K562 (cell line): Measurements from ENCODE around the gene SPRR3. TPM values are rescaled to one million over a fixed set of nuclear protein-coding genes. Genes with fewer than 3 reads are reported as not detected.

Source experiments
- ATAC-seq: fragments of 200-7000 bp; cut with Tn5 transposase; 3 replicates; pipeline ENCODE4 v1.9.1; 2020; ENCODE audit warnings: moderate library complexity
- Bru-seq: library from RNA; stranded (reverse); fragments of 400-500 nt; gene quantifications from one replicate; lab custom pipeline; 2021; lab: Mats Ljungman, UMichigan
- BruChase-seq, 2 experiments: library from RNA; stranded (reverse); fragments of 400-500 nt; gene quantifications; one replicate each; lab custom pipeline; 2021; lab: Mats Ljungman, UMichigan
- BruUV-seq: library from RNA; stranded (reverse); fragments of 400-500 nt; replicated peaks from 2 replicates; lab custom pipeline; 2021; lab: Mats Ljungman, UMichigan
- CTCF ChIA-PET: fragments of 300-600 bp; formaldehyde crosslinking; extraction: SDS; loops from one replicate; lab custom pipeline; 2021; ENCODE audit warnings: low intra/inter-chr PET ratio; lab: Yijun Ruan, JAX
- POLR2A ChIA-PET: fragments of 300-600, 350-650 bp; sonication (Branson Sonifier 250); formaldehyde crosslinking; extraction: SDS; loops from one replicate; lab custom pipeline; 2021; ENCODE audit warnings: antibody characterized with exemption, inconsistent platforms; lab: Yijun Ruan, JAX
- DNase-seq, 4 experiments: peaks; one replicate each; pipeline versions ENCODE4 v3.0.0 to v3.0.0-alpha.2; 2011 to 2018; ENCODE audit warnings: low spot score in 3 of 4, mixed read lengths in 3 of 4; ENCODE audit errors: extremely low read depth in 1 of 4
- FAIRE-seq: peaks from 2 replicates; lab custom pipeline; 2011; peaks lifted over from hg19 to GRCh38; lab: Jason Lieb, UNC
- H2AFZ ChIP-seq: 2 replicates; pipeline ENCODE4 v1.6.0; 2011; ENCODE audit warnings: low read depth, low read length, control low read depth, inconsistent platforms
- H3K27ac ChIP-seq: fragments of 200-600 bp; 3 replicates; pipeline ENCODE4 v1.8.0; 2011; ENCODE audit warnings: low read depth, mild to moderate bottlenecking, control low read depth, inconsistent platforms, low read length, moderate library complexity, mixed read lengths; ENCODE audit errors: extremely low read depth
- H3K27me3 ChIP-seq, 2 experiments: fragments of 300-600 bp in 1 of 2; 2 replicates in 1 of 2; 3 replicates in 1 of 2; pipeline versions ENCODE4 v1.6.0 to v1.8.0; 2011; ENCODE audit warnings: inconsistent platforms in 2 of 2, low read length in 2 of 2, mild to moderate bottlenecking in 1 of 2, mixed read lengths in 1 of 2, moderate library complexity in 1 of 2; ENCODE audit not compliant: control insufficient read depth in 2 of 2, insufficient read depth in 2 of 2
- H3K36me3 ChIP-seq: fragments of 300-600 bp; 3 replicates; pipeline ENCODE4 v1.8.0; 2011; ENCODE audit warnings: mild to moderate bottlenecking, low read length, inconsistent platforms; ENCODE audit not compliant: control insufficient read depth, insufficient read depth
- H3K4me1 ChIP-seq, 2 experiments: fragments of 200-600 bp in 1 of 2; replicated peaks in 1 of 2; 2 replicates in 1 of 2; 3 replicates in 1 of 2; pipeline versions ENCODE4 v1.5.1 to v1.8.0; 2011; ENCODE audit warnings: inconsistent platforms in 2 of 2, low read length in 2 of 2, mild to moderate bottlenecking in 1 of 2, mixed read lengths in 1 of 2, moderate library complexity in 1 of 2; ENCODE audit not compliant: control insufficient read depth in 2 of 2, insufficient read depth in 2 of 2
- H3K4me2 ChIP-seq: 2 replicates; pipeline ENCODE4 v1.6.1; 2011; ENCODE audit warnings: low read length, control low read depth, inconsistent platforms, mixed read lengths; ENCODE audit not compliant: insufficient read depth
- H3K4me3 ChIP-seq: fragments of 200-600 bp; sonication (generic), shearing (Covaris generic); 2 replicates; pipeline ENCODE4 v1.5.1; 2016; ENCODE audit warnings: control low read depth, inconsistent platforms
- H3K79me2 ChIP-seq: fragments of 200-600 bp; 3 replicates; pipeline ENCODE4 v1.8.0; 2011; ENCODE audit warnings: low read length, inconsistent platforms; ENCODE audit not compliant: control insufficient read depth, insufficient read depth
- H3K9ac ChIP-seq, 2 experiments: 2 replicates each; pipeline versions ENCODE4 v1.6.0 to v1.6.1; 2011; ENCODE audit warnings: low read depth in 2 of 2, low read length in 2 of 2, control low read depth in 1 of 2, inconsistent platforms in 1 of 2, mild to moderate bottlenecking in 1 of 2, mixed read lengths in 1 of 2; ENCODE audit not compliant: insufficient read depth in 1 of 2
- H3K9me1 ChIP-seq: one replicate; pipeline ENCODE4 v1.6.0; 2011; ENCODE audit warnings: inconsistent platforms, mild to moderate bottlenecking, low read length, moderate library complexity; ENCODE audit not compliant: control insufficient read depth, insufficient read depth
- H3K9me3 ChIP-seq: replicated peaks from 2 replicates; pipeline ENCODE4 v1.5.1; 2011; ENCODE audit warnings: low read depth, low read length, inconsistent platforms; ENCODE audit not compliant: control insufficient read depth, insufficient read depth
- H4K20me1 ChIP-seq: replicated peaks from 2 replicates; pipeline ENCODE4 v1.6.1; 2011; ENCODE audit warnings: low read length, inconsistent platforms, mixed read lengths; ENCODE audit not compliant: control insufficient read depth, insufficient read depth
- BCOR ChIP-seq: fragments of 450-650 bp; IDR thresholded peaks from 2 replicates; pipeline ENCODE4 v1.6.1; 2016
- CBX8 ChIP-seq: fragments of 200-600 bp; sonication (generic); IDR thresholded peaks from 2 replicates; pipeline ENCODE4 v1.6.1; 2012; ENCODE audit warnings: borderline replicate concordance, mixed run types, low read depth, mild to moderate bottlenecking, moderate library complexity, mixed read lengths, low read length, control low read depth, inconsistent platforms; ENCODE audit not compliant: poor library complexity, severe bottlenecking; ENCODE audit errors: extremely low read depth
- FOSL1 ChIP-seq: fragments of 200-800 bp; sonication (Bioruptor generic); conservative IDR thresholded peaks from 2 replicates; pipeline ENCODE4 v1.6.1; 2016; ENCODE audit warnings: missing genetic modification characterization, missing compliant biosample characterization
- MTA1 ChIP-seq: fragments of 450-650 bp; IDR thresholded peaks from 2 replicates; pipeline ENCODE4 v1.6.1; 2017; ENCODE audit warnings: borderline replicate concordance
- ZNF589 ChIP-seq: fragments of 200-800 bp; sonication (Bioruptor generic); IDR thresholded peaks from 2 replicates; pipeline ENCODE4 v1.6.1; 2016; ENCODE audit warnings: low read depth, missing genetic modification characterization, missing compliant biosample characterization
- WGBS: fragments of 100-300 bp; shearing (Covaris generic); methylation state at CpG from one replicate; pipeline ENCODE4 v1.1.6; 2016; ENCODE audit warnings: low coverage, mixed read lengths; ENCODE audit not compliant: insufficient coverage; ENCODE audit errors: missing lambda C conversion rate; 5-methylcytosine and 5-hydroxymethylcytosine counted together
- in situ Hi-C: fragments of 300-500 bp; cut with MboI; formaldehyde crosslinking; loops from 4 replicates; pipeline ENCODE4 v1.15.0; 2018; ENCODE audit warnings: inconsistent platforms, mixed read lengths
- intact Hi-C: fragments of 100-400 bp; cut with micrococcal nuclease; formaldehyde crosslinking; loops from 2 replicates; pipeline ENCODE4 v1.14.2; 2022
- long read RNA-seq, 3 experiments: library from polyadenylated mRNA in 2 of 3; library from RNA in 1 of 3; unstranded in 2 of 3; stranded (forward) in 1 of 3; transcript quantifications; one replicate each; pipeline ENCODE4 v2.0.0, GENCODE V29; 2019 to 2022
- polyA minus RNA-seq, 3 experiments: library from RNA; depleted of rRNA, polyadenylated mRNA; stranded (reverse); fragments of >200 nt; gene quantifications; 2 replicates each; pipeline ENCODE4 v1.2.3, GENCODE V29; 2011
- polyA plus RNA-seq, 8 experiments: library from polyadenylated mRNA; depleted of rRNA in 4 of 8; stranded (reverse) in 5 of 8; unstranded in 3 of 8; fragments of >200 nt; fragmentation: Nextera tagmentation in 2 of 8; fragmentation: Illumina TruSeq in 1 of 8; extraction: Ambion mirVana in 2 of 8; extraction: Trizol in 1 of 8; gene quantifications; 2 replicates each; pipeline versions ENCODE4 v1.2.1 to v1.2.3, GENCODE V29; 2011 to 2014; ENCODE audit warnings: inconsistent platforms in 1 of 8, missing spikeins in 1 of 8
- total RNA-seq, 7 experiments: library from RNA; depleted of rRNA in 6 of 7; stranded (reverse); fragments of >200 nt in 6 of 7; fragmentation: Illumina TruSeq in 2 of 7; extraction: Trizol in 2 of 7; gene quantifications; 2 replicates each; pipeline versions ENCODE4 v1.2.1 to v1.2.3, GENCODE V29; 2011 to 2021; ENCODE audit warnings: low replicate concordance in 1 of 7
- TF ChIP-seq, protein P1 (sequence below): fragments of 250-450 bp; sonication (Bioruptor Pico); IDR thresholded peaks from 2 replicates; pipeline ENCODE4 v1.9.0; 2021; ENCODE audit warnings: mild to moderate bottlenecking
- TF ChIP-seq, protein P2 (sequence below), 2 experiments: fragments of 450-650 bp in 1 of 2; sonication (generic) in 1 of 2; formaldehyde crosslinking in 1 of 2; IDR thresholded peaks in 1 of 2; conservative IDR thresholded peaks in 1 of 2; 2 replicates each; pipeline versions ENCODE4 v1.6.1 to v1.8.1; 2016 to 2023; ENCODE audit warnings: mild to moderate bottlenecking in 2 of 2, moderate library complexity in 2 of 2, inconsistent platforms in 1 of 2, missing genetic modification reagents in 1 of 2
- TF ChIP-seq, protein P3 (sequence below): fragments of 250-450 bp; sonication (Bioruptor Pico); IDR thresholded peaks from 2 replicates; pipeline ENCODE4 v1.8.0; 2022; ENCODE audit warnings: inconsistent platforms, mild to moderate bottlenecking, moderate library complexity, borderline replicate concordance
- TF ChIP-seq, protein P4 (sequence below): fragments of 450-650 bp; conservative IDR thresholded peaks from 2 replicates; pipeline ENCODE4 v1.6.1; 2016; ENCODE audit warnings: missing genetic modification characterization, low read depth, mild to moderate bottlenecking, control low read depth, missing compliant biosample characterization

Gene SPRR3, protein sequence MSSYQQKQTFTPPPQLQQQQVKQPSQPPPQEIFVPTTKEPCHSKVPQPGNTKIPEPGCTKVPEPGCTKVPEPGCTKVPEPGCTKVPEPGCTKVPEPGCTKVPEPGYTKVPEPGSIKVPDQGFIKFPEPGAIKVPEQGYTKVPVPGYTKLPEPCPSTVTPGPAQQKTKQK
- not detected in 2 replicates for total RNA-seq (2011; cell fraction: chromatin; rRNA removed; ENCODE audit: low replicate concordance)
- not detected in 2 replicates for total RNA-seq (2011; cell fraction: nucleolus; rRNA removed)
- not detected in 2 replicates for total RNA-seq (2011; cell fraction: nucleoplasm; rRNA removed)
- not detected in 2 replicates for total RNA-seq (2014; rRNA removed)
- total RNA-seq (2014; rRNA removed; fragmentation: Illumina TruSeq; extraction: Trizol) = not detected in 2 replicates
- total RNA-seq (2015; rRNA removed; fragmentation: Illumina TruSeq; extraction: Trizol) = not detected in 2 replicates
- not detected in 2 replicates for total RNA-seq (2021)
- polyA plus RNA-seq (2011; rRNA removed) = not detected in 2 replicates
- 0.09 TPM in 1 of 2 replicates, not detected in the other for polyA plus RNA-seq (2011; cell fraction: cytosol; rRNA removed)
- polyA plus RNA-seq (2011; cell fraction: nucleus; rRNA removed) = not detected in 2 replicates
- polyA plus RNA-seq (2012) = 0.11 TPM in 1 of 2 replicates, not detected in the other
- not detected in 2 replicates for polyA plus RNA-seq (2014; fragmentation: Illumina TruSeq; extraction: Trizol)
- not detected for polyA plus RNA-seq (2014; fragmentation: Nextera tagmentation; extraction: Ambion mirVana)
- polyA plus RNA-seq (2014; rRNA removed) = not detected in 2 replicates
- not detected in 2 replicates for polyA minus RNA-seq (2011; rRNA and poly(A)+ RNA removed)
- not detected in 2 replicates for polyA minus RNA-seq (2011; cell fraction: cytosol; rRNA and poly(A)+ RNA removed)
- polyA minus RNA-seq (2011; cell fraction: nucleus; rRNA and poly(A)+ RNA removed) = not detected in 2 replicates
- not detected for Bru-seq, nascent RNA
- not detected for BruChase-seq, experiment 1, labeled RNA remaining after a 2-hour chase
- BruChase-seq, experiment 2, labeled RNA remaining after a 6-hour chase = not detected
- long read RNA-seq, experiment 1 = 0 reads
- long read RNA-seq, experiment 2 = 0 reads
- long read RNA-seq, experiment 3 = 0 reads

DNA sequence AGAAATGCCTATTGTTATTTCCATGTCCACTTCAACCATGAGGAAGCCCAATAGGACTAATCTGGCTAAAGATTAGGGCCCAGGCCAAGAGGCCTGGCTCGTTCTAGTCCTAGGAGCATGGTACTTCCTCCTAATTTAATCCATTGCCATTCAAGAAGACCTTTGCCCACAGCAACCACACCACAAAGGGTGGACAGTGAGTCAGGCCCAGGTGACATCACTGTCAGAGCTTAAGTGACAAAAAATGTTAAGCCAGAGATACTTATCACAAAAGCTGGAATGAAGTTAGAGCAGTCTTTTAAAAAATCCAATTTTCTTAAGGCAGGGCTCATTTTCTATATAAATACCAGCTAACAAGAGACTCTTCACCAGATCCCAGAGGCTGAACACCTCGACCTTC is at the start of gene SPRR3:
TSS of gene SPRR3 (plus strand) at position 368 of the 400 bp plus-strand sequence. CDS start 1,272 bp downstream, outside the sequence.
- H3K79me2 ChIP-seq = no peaks in the 10 kb centered on the region
- no peak within 1 kb of the TSS for H3K9ac ChIP-seq
- ChIA-PET CTCF (no interaction called here), POLR2A (no interaction called here)
- no peak within 1 kb of the TSS for H3K4me2 ChIP-seq
- no peak within 1 kb of the TSS for H3K4me3 ChIP-seq
- no peak for DNase-seq
- H3K36me3 ChIP-seq = no peaks in the 10 kb centered on the region
- H3K9me1 ChIP-seq = no peaks in the 10 kb centered on the region
- BruUV-seq = no TSS peak
- 10% methylated on average over 2 of the region's 2 CpGs for WGBS
- ATAC-seq = no peak
- H3K4me1 ChIP-seq = no peaks in the 10 kb centered on the region
- no peaks in the 10 kb centered on the region for H3K9me3 ChIP-seq
- no peak within 1 kb of the TSS for H2AFZ ChIP-seq
- H3K27ac ChIP-seq = no peak within 1 kb of the TSS
- intact Hi-C loops = no loop called here
- H4K20me1 ChIP-seq = no peaks in the 10 kb centered on the region
- in situ Hi-C loops = no loop called here
- peaks cover 2 to 13% of the 10 kb centered on the region in 2 experiments; a peak in 2 of 5 replicates for H3K27me3 ChIP-seq
- no peak for FAIRE-seq
- TF ChIP-seq ZNF589 (CRISPR knock-in tag) (no peak), BCOR (no peak), FOSL1 (peak; percentile 83), MTA1 (no peak), CBX8 (no peak)
- TF ChIP-seq, protein P1, sequence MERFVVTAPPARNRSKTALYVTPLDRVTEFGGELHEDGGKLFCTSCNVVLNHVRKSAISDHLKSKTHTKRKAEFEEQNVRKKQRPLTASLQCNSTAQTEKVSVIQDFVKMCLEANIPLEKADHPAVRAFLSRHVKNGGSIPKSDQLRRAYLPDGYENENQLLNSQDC = no peak
- TF ChIP-seq, protein P2, sequence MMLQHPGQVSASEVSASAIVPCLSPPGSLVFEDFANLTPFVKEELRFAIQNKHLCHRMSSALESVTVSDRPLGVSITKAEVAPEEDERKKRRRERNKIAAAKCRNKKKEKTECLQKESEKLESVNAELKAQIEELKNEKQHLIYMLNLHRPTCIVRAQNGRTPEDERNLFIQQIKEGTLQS (IDR thresholded peaks at IDR 0.05) = peak; percentile 80
- TF ChIP-seq, protein P2 (CRISPR knock-in tag; conservative IDR thresholded peaks at IDR 0.05) = no peak
- TF ChIP-seq, protein P3, sequence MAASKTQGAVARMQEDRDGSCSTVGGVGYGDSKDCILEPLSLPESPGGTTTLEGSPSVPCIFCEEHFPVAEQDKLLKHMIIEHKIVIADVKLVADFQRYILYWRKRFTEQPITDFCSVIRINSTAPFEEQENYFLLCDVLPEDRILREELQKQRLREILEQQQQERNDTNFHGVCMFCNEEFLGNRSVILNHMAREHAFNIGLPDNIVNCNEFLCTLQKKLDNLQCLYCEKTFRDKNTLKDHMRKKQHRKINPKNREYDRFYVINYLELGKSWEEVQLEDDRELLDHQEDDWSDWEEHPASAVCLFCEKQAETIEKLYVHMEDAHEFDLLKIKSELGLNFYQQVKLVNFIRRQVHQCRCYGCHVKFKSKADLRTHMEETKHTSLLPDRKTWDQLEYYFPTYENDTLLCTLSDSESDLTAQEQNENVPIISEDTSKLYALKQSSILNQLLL (CRISPR knock-in tag) = no peak
- TF ChIP-seq, protein P4, sequence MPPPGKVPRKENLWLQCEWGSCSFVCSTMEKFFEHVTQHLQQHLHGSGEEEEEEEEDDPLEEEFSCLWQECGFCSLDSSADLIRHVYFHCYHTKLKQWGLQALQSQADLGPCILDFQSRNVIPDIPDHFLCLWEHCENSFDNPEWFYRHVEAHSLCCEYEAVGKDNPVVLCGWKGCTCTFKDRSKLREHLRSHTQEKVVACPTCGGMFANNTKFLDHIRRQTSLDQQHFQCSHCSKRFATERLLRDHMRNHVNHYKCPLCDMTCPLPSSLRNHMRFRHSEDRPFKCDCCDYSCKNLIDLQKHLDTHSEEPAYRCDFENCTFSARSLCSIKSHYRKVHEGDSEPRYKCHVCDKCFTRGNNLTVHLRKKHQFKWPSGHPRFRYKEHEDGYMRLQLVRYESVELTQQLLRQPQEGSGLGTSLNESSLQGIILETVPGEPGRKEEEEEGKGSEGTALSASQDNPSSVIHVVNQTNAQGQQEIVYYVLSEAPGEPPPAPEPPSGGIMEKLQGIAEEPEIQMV (tag) = no peak
